GM12878 (cell line): ENCODE results near the gene MAP6D1. TPM values are rescaled to one million over a fixed set of nuclear protein-coding genes. Genes with fewer than 3 reads are reported as not detected.

Experiments used
- ATAC-seq: fragments of 200-7000 bp; cut with Tn5 transposase; 3 replicates; pipeline ENCODE4 v1.9.1; 2020; ENCODE audit warnings: mild to moderate bottlenecking, moderate library complexity
- BruUV-seq: library from RNA; stranded (reverse); fragments of 400-500 nt; replicated peaks from 2 replicates; lab custom pipeline; 2021; lab: Mats Ljungman, UMichigan
- CTCF ChIA-PET: fragments of 300-600 bp; sonication (Branson Sonifier 250); formaldehyde crosslinking; extraction: SDS; loops from one replicate; lab custom pipeline; 2021; ENCODE audit warnings: inconsistent platforms; lab: Yijun Ruan, JAX
- POLR2A ChIA-PET: fragments of 350-600 bp; formaldehyde crosslinking; extraction: SDS; loops from one replicate; lab custom pipeline; 2021; ENCODE audit warnings: inconsistent platforms; lab: Charles Lee
- RAD21 ChIA-PET: fragments of 300-600 bp; sonication (Branson Sonifier 250); formaldehyde crosslinking; loops from one replicate; lab custom pipeline; 2023; ENCODE audit warnings: antibody characterized with exemption; ENCODE audit not compliant: unreplicated experiment; lab: Charles Lee
- SMC1A ChIA-PET: fragments of 300-600 bp; sonication (Branson Sonifier 250); formaldehyde crosslinking; loops from one replicate; lab custom pipeline; 2023; ENCODE audit not compliant: unreplicated experiment, uncharacterized antibody; lab: Charles Lee
- DNase-seq: peaks from one replicate; pipeline ENCODE4 v3.0.0-alpha.2; 2011; ENCODE audit warnings: low read depth, low spot score
- FAIRE-seq: peaks from 3 replicates; lab custom pipeline; 2011; peaks lifted over from hg19 to GRCh38; lab: Jason Lieb, UNC
- H2AFZ ChIP-seq: 2 replicates; pipeline ENCODE4 v1.6.0; 2011; ENCODE audit warnings: low read depth, low read length, control low read depth; ENCODE audit not compliant: control insufficient read depth
- H3K27ac ChIP-seq: 2 replicates; pipeline ENCODE4 v1.5.1; 2011; ENCODE audit warnings: control low read depth; ENCODE audit not compliant: control insufficient read depth, insufficient read depth
- H3K27me3 ChIP-seq, 2 experiments: replicated peaks in 1 of 2; 2 replicates each; pipeline versions ENCODE4 v1.6.0 to v1.6.1; 2011; ENCODE audit warnings: low read length in 1 of 2; ENCODE audit not compliant: control insufficient read depth in 2 of 2, insufficient read depth in 2 of 2
- H3K36me3 ChIP-seq, 2 experiments: 2 replicates each; pipeline ENCODE4 v1.5.1; 2011; ENCODE audit warnings: low read length in 1 of 2; ENCODE audit not compliant: control insufficient read depth in 2 of 2, insufficient read depth in 2 of 2
- H3K4me1 ChIP-seq: 2 replicates; pipeline ENCODE4 v1.6.1; 2011; ENCODE audit warnings: mild to moderate bottlenecking, low read length, moderate library complexity, mixed read lengths; ENCODE audit not compliant: control insufficient read depth, insufficient read depth
- H3K4me2 ChIP-seq: 2 replicates; pipeline ENCODE4 v1.6.0; 2011; ENCODE audit warnings: control low read depth; ENCODE audit not compliant: control insufficient read depth, insufficient read depth
- H3K4me3 ChIP-seq: fragments of 200-600 bp; sonication (generic); 2 replicates; pipeline ENCODE4 v1.5.1; 2016
- H3K79me2 ChIP-seq: 2 replicates; pipeline ENCODE4 v1.6.0; 2011; ENCODE audit warnings: low read length; ENCODE audit not compliant: control insufficient read depth, insufficient read depth
- H3K9ac ChIP-seq: 2 replicates; pipeline ENCODE4 v1.8.0; 2011; ENCODE audit warnings: low read length, control low read depth, mixed read lengths; ENCODE audit not compliant: control insufficient read depth, insufficient read depth
- H3K9me3 ChIP-seq: replicated peaks from 3 replicates; pipeline ENCODE4 v1.5.1; 2011; ENCODE audit warnings: mild to moderate bottlenecking, low read length; ENCODE audit not compliant: control insufficient read depth, insufficient read depth
- H4K20me1 ChIP-seq: 2 replicates; pipeline ENCODE4 v1.6.0; 2011; ENCODE audit not compliant: control insufficient read depth, insufficient read depth
- BRCA1 ChIP-seq: IDR thresholded peaks from 2 replicates; pipeline ENCODE4 v1.6.1; 2011; ENCODE audit warnings: low read depth, low read length, improper control_type of control experiment
- CBX3 ChIP-seq: fragments of 200-600 bp; sonication (generic); IDR thresholded peaks from 2 replicates; pipeline ENCODE4 v1.6.1; 2016; ENCODE audit warnings: low read depth, borderline replicate concordance
- GABPA ChIP-seq: IDR thresholded peaks from 2 replicates; pipeline ENCODE4 v1.6.1; 2014; ENCODE audit warnings: antibody characterized with exemption, low read depth, mild to moderate bottlenecking, inconsistent platforms
- HDAC2 ChIP-seq: fragments of 200-600 bp; sonication (generic); IDR thresholded peaks from 2 replicates; pipeline ENCODE4 v1.6.1; 2017
- IRF4 ChIP-seq: IDR thresholded peaks from 2 replicates; pipeline ENCODE4 v1.6.1; 2011; ENCODE audit warnings: low read depth, low read length
- JUND ChIP-seq: IDR thresholded peaks from 2 replicates; pipeline ENCODE4 v1.6.1; 2012; ENCODE audit warnings: low read depth, mild to moderate bottlenecking, low read length, improper control_type of control experiment, moderate library complexity
- LARP7 ChIP-seq: fragments of 450-650 bp; IDR thresholded peaks from 2 replicates; pipeline ENCODE4 v1.6.1; 2017; ENCODE audit warnings: mild to moderate bottlenecking
- NR2C1 ChIP-seq: fragments of 450-650 bp; IDR thresholded peaks from 2 replicates; pipeline ENCODE4 v1.6.1; 2017; ENCODE audit warnings: antibody characterized with exemption, mild to moderate bottlenecking, moderate library complexity
- NR2F1 ChIP-seq: fragments of 450-650 bp; conservative IDR thresholded peaks from 2 replicates; pipeline ENCODE4 v1.6.1; 2017; ENCODE audit warnings: mild to moderate bottlenecking
- POLR2A ChIP-seq: IDR thresholded peaks from 2 replicates; pipeline ENCODE4 v1.6.1; 2011; ENCODE audit warnings: low read depth, mild to moderate bottlenecking, low read length
- RELA ChIP-seq: fragments of 450-650 bp; IDR thresholded peaks from 2 replicates; pipeline ENCODE4 v1.8.0; 2014; ENCODE audit warnings: borderline replicate concordance; ENCODE audit not compliant: partially characterized antibody
- SMARCA5 ChIP-seq: fragments of 450-650 bp; IDR thresholded peaks from 2 replicates; pipeline ENCODE4 v1.6.1; 2017; ENCODE audit warnings: mild to moderate bottlenecking
- SREBF1 ChIP-seq: IDR thresholded peaks from 2 replicates; pipeline ENCODE4 v1.6.1; 2012; ENCODE audit warnings: mild to moderate bottlenecking, low read length
- STAT3 ChIP-seq: IDR thresholded peaks from 2 replicates; pipeline ENCODE4 v1.6.1; 2011; ENCODE audit warnings: low read depth, low read length, improper control_type of control experiment
- WGBS: methylation state at CpG from one replicate; pipeline ENCODE4 v1.1.6; 2016; ENCODE audit warnings: low lambda C conversion rate; ENCODE audit not compliant: insufficient replicate concordance, insufficient coverage; ENCODE audit errors: missing lambda C conversion rate; 5-methylcytosine and 5-hydroxymethylcytosine counted together
- in situ Hi-C: fragments of 300-500 bp; cut with MboI; formaldehyde crosslinking; loops from 9 replicates; pipeline ENCODE4 v1.14.3; 2018; ENCODE audit warnings: mixed read lengths
- intact Hi-C: fragments of 100-400 bp; cut with micrococcal nuclease; formaldehyde crosslinking; loops from one replicate; pipeline ENCODE4 v1.14.2; 2022; ENCODE audit not compliant: unreplicated experiment
- polyA plus RNA-seq, 11 experiments: library from polyadenylated mRNA; depleted of rRNA in 4 of 11; unstranded in 6 of 11; stranded (reverse) in 5 of 11; fragments of >200 nt; fragmentation: Nextera tagmentation in 4 of 11; fragmentation: Illumina TruSeq in 1 of 11; extraction: Ambion mirVana in 4 of 11; extraction: Trizol in 1 of 11; gene quantifications; 1 replicate in 1 of 11; 2 replicates in 10 of 11; pipeline versions ENCODE4 v1.2.1 to v1.2.3, GENCODE V29; 2011 to 2016; ENCODE audit warnings: inconsistent platforms in 2 of 11, missing spikeins in 2 of 11, low read depth in 1 of 11
- total RNA-seq, 4 experiments: library from RNA; depleted of rRNA in 3 of 4; stranded (reverse); fragments of >200 nt in 3 of 4; fragmentation: Illumina TruSeq in 1 of 4; extraction: Trizol in 1 of 4; gene quantifications; 2 replicates each; pipeline versions ENCODE4 v1.2.1 to v1.2.3, GENCODE V29; 2013 to 2021
- TF ChIP-seq, protein P1 (sequence below): fragments of 150-350 bp; IDR thresholded peaks from 2 replicates; pipeline ENCODE4 v1.6.1; 2016; ENCODE audit warnings: low read depth, low read length
- TF ChIP-seq, protein P2 (sequence below): IDR thresholded peaks from 2 replicates; pipeline ENCODE4 v1.6.1; 2011; ENCODE audit warnings: borderline replicate concordance, low read depth, mild to moderate bottlenecking, moderate library complexity, low read length; ENCODE audit not compliant: insufficient read depth, poor library complexity, severe bottlenecking

Gene MAP6D1
- total and polyA plus RNA-seq, 10 of the 15 experiments (the other 5 are each of a cell fraction or from before 2014, with no cell fraction given) = 0.50 to 2.2 (median 1.2) TPM; not detected in 3

DNA sequence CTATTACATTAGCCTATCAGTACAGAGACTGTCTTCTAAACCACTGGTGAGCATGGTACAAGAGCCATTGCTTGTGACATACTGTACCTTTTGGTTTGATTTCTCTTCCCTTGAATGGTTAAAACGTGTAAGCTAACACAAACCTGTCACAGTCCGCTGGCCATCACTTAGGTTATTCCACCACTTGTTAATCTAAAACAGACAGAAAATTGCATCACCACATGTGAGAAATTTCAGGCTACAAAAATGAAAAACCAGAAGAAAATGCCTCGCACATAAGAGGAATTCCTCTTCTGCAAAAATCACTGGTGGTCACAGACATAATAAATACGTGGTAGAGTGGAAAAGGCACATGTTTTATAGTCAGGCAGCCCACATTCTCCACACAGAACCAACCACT, 37.2 kb upstream of the MAP6D1 start:
- no peak overlapping the region for H2AFZ ChIP-seq
- POLR2A ChIA-PET = no interaction called here
- CTCF ChIA-PET = no interaction called here
- SMC1A ChIA-PET = no interaction called here
- BruUV-seq = no TSS peak
- no peaks in the 10 kb centered on the region for H3K79me2 ChIP-seq
- FAIRE-seq = no peak
- no peaks in the 10 kb centered on the region for H3K27me3 ChIP-seq
- WGBS = 76% methylated on average over 4 of the region's 4 CpGs
- H3K36me3 ChIP-seq = peaks cover 4 to 30% of the 10 kb centered on the region in 2 experiments
- in situ Hi-C loops (no loop called here), intact Hi-C loops (no loop called here)
- RAD21 ChIA-PET = no interaction called here
- no peak overlapping the region for H3K4me2 ChIP-seq
- TF ChIP-seq, protein P1, sequence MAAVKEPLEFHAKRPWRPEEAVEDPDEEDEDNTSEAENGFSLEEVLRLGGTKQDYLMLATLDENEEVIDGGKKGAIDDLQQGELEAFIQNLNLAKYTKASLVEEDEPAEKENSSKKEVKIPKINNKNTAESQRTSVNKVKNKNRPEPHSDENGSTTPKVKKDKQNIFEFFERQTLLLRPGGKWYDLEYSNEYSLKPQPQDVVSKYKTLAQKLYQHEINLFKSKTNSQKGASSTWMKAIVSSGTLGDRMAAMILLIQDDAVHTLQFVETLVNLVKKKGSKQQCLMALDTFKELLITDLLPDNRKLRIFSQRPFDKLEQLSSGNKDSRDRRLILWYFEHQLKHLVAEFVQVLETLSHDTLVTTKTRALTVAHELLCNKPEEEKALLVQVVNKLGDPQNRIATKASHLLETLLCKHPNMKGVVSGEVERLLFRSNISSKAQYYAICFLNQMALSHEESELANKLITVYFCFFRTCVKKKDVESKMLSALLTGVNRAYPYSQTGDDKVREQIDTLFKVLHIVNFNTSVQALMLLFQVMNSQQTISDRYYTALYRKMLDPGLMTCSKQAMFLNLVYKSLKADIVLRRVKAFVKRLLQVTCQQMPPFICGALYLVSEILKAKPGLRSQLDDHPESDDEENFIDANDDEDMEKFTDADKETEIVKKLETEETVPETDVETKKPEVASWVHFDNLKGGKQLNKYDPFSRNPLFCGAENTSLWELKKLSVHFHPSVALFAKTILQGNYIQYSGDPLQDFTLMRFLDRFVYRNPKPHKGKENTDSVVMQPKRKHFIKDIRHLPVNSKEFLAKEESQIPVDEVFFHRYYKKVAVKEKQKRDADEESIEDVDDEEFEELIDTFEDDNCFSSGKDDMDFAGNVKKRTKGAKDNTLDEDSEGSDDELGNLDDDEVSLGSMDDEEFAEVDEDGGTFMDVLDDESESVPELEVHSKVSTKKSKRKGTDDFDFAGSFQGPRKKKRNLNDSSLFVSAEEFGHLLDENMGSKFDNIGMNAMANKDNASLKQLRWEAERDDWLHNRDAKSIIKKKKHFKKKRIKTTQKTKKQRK = no peak
- no peak for TF ChIP-seq GABPA
- no peak for TF ChIP-seq NR2F1
- H3K4me3 ChIP-seq = no peak overlapping the region
- no peaks in the 10 kb centered on the region for H3K9me3 ChIP-seq
- H3K4me1 ChIP-seq = no peaks in the 10 kb centered on the region
- H4K20me1 ChIP-seq = no peaks in the 10 kb centered on the region
- no peak overlapping the region for H3K9ac ChIP-seq
- ATAC-seq = no peak
- H3K27ac ChIP-seq = no peak overlapping the region
- DNase-seq = no peak

DNA sequence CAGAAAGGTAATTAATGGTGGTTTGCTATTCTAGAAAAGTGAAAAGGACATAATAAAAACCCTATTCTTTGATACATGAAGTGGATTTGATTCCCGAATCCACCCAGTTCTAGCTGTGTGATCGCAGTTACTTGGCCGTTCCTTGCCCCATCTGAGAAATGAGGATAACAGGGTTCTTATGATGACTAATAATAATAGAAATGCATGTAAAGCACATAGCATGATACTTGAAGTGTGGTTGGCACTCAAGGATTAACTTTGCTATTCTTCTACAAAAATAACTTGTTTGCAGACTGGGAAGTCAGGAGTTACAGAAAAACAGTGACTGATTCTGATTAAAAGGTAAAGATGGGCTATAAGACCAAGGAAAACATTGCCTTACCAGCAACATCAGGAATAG, 32.5 kb upstream of the MAP6D1 start:
- H3K79me2 ChIP-seq = no peaks in the 10 kb centered on the region
- ChIA-PET SMC1A (interaction anchor here (1.2 kb wide), 1 partner anchor 12 kb away, joined by 3 read pairs; no protein-coding TSS in a partner anchor), RAD21 (no interaction called here), POLR2A (no interaction called here), CTCF (interaction anchor here (0.6 to 1.1 kb wide), 2 partner anchors 26 to 160 kb away, joined by 3 read pairs; partner anchors contain the start of gene PARL)
- FAIRE-seq = no peak
- no peak for ATAC-seq
- in situ Hi-C loops = no loop called here
- H2AFZ ChIP-seq = no peak overlapping the region
- intact Hi-C loops = no loop called here
- 85% methylated on average over 3 of the region's 3 CpGs for WGBS
- BruUV-seq = no TSS peak
- DNase-seq = no peak
- H3K36me3 ChIP-seq = peaks cover 0 to 23% of the 10 kb centered on the region in 2 experiments
- H3K27ac ChIP-seq = no peak overlapping the region
- H3K9me3 ChIP-seq = no peaks in the 10 kb centered on the region
- no peaks in the 10 kb centered on the region for H4K20me1 ChIP-seq
- H3K4me1 ChIP-seq = no peaks in the 10 kb centered on the region
- H3K4me2 ChIP-seq = no peak overlapping the region
- no peak overlapping the region for H3K4me3 ChIP-seq
- H3K9ac ChIP-seq = no peak overlapping the region
- H3K27me3 ChIP-seq = no peaks in the 10 kb centered on the region
- TF ChIP-seq CBX3 = no peak
- TF ChIP-seq, protein P2, sequence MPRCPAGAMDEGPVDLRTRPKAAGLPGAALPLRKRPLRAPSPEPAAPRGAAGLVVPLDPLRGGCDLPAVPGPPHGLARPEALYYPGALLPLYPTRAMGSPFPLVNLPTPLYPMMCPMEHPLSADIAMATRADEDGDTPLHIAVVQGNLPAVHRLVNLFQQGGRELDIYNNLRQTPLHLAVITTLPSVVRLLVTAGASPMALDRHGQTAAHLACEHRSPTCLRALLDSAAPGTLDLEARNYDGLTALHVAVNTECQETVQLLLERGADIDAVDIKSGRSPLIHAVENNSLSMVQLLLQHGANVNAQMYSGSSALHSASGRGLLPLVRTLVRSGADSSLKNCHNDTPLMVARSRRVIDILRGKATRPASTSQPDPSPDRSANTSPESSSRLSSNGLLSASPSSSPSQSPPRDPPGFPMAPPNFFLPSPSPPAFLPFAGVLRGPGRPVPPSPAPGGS = no peak
- TF ChIP-seq STAT3 = no peak
- TF ChIP-seq IRF4 = no peak
- TF ChIP-seq JUND = no peak
- TF ChIP-seq RELA = no peak
- no peak for TF ChIP-seq SREBF1
- no peak for TF ChIP-seq NR2C1
- TF ChIP-seq BRCA1 = no peak
- TF ChIP-seq LARP7 = no peak
- TF ChIP-seq POLR2A = no peak
- TF ChIP-seq SMARCA5 = no peak
- no peak for TF ChIP-seq HDAC2
